T-cell (primary cell): ENCODE data around the gene CACNA1F. TPM values are rescaled to one million over a fixed set of nuclear protein-coding genes. Genes with fewer than 3 reads are reported as not detected.
A peak's percentile ranks its signal among the peaks of the same experiment; 100 is the strongest.

Experiments
- ATAC-seq, 4 experiments: fragments of 200-7000 bp in 3 of 4; fragments of 150-1000 bp in 1 of 4; cut with Tn5 transposase; replicated peaks in 1 of 4; 1 replicate in 3 of 4; 2 replicates in 1 of 4; pipeline ENCODE4 v1.10.0; 2021; ENCODE audit warnings: moderate library complexity in 3 of 4, mild to moderate bottlenecking in 2 of 4, moderate number of reproducible peaks in 1 of 4
- CTCF ChIA-PET, 2 donors: fragments of 300-600 bp; sonication (Branson Sonifier 250); formaldehyde crosslinking; loops; one replicate each; lab custom pipeline; 2022; ENCODE audit warnings: antibody characterized with exemption in 2 of 2; lab: Charles Lee
- POLR2A ChIA-PET, 2 donors: fragments of 300-600 bp; sonication (Branson Sonifier 250); formaldehyde crosslinking; loops; one replicate each; lab custom pipeline; 2022; ENCODE audit warnings: antibody characterized with exemption in 2 of 2; lab: Charles Lee
- DNase-seq, 35 experiments: peaks; one replicate each; pipeline versions ENCODE4 v3.0.0 to v3.0.0-alpha.2; 2013 to 2023
- H3K27ac ChIP-seq: one replicate; pipeline ENCODE4 v1.5.1; 2013; ENCODE audit warnings: low read length
- H3K27me3 ChIP-seq, 2 experiments: replicated peaks in 1 of 2; 1 replicate in 1 of 2; 2 replicates in 1 of 2; pipeline versions ENCODE4 v1.6.1 to v1.7.0; 2013; ENCODE audit warnings: low read length in 1 of 2, mixed read lengths in 1 of 2; ENCODE audit not compliant: control insufficient read depth in 2 of 2, insufficient read depth in 2 of 2; ENCODE audit errors: extremely low read depth in 1 of 2
- H3K36me3 ChIP-seq, 2 donors: 1 replicate in 1 of 2; 2 replicates in 1 of 2; pipeline versions ENCODE4 v1.6.1 to v1.7.0; 2013; ENCODE audit warnings: low read length in 1 of 2; ENCODE audit not compliant: control insufficient read depth in 2 of 2, insufficient read depth in 1 of 2; ENCODE audit errors: extremely low read depth in 1 of 2
- H3K4me1 ChIP-seq, 2 experiments: 1 replicate in 1 of 2; 2 replicates in 1 of 2; pipeline versions ENCODE4 v1.6.1 to v1.7.0; 2013; ENCODE audit warnings: low read length in 2 of 2, mixed read lengths in 1 of 2; ENCODE audit not compliant: insufficient read depth in 2 of 2, control insufficient read depth in 1 of 2; ENCODE audit errors: extremely low read depth in 1 of 2
- H3K4me3 ChIP-seq, 2 donors: 1 replicate in 1 of 2; 2 replicates in 1 of 2; pipeline versions ENCODE4 v1.5.1 to v1.7.0; 2013; ENCODE audit warnings: mild to moderate bottlenecking in 2 of 2, low read length in 1 of 2, moderate library complexity in 1 of 2; ENCODE audit not compliant: control insufficient read depth in 1 of 2; ENCODE audit errors: extremely low read depth in 1 of 2
- H3K9me3 ChIP-seq: 2 replicates; pipeline ENCODE4 v1.7.0; 2013
- H3K27ac Mint-ChIP-seq, 2 donors: one replicate each; pipeline ENCODE4 v1.8.0; 2020 to 2021; ENCODE audit warnings: mild to moderate bottlenecking in 2 of 2, mixed read lengths in 2 of 2
- H3K27me3 Mint-ChIP-seq, 2 donors: one replicate each; pipeline ENCODE4 v1.8.0; 2021 to 2022; ENCODE audit warnings: mixed read lengths in 2 of 2
- H3K36me3 Mint-ChIP-seq: one replicate; pipeline ENCODE4 v1.8.0; 2021; ENCODE audit warnings: mixed read lengths
- H3K4me1 Mint-ChIP-seq, 3 donors: one replicate each; pipeline ENCODE4 v1.8.0; 2020 to 2022; ENCODE audit warnings: mixed read lengths in 3 of 3, mild to moderate bottlenecking in 1 of 3
- H3K4me3 Mint-ChIP-seq, 3 donors: one replicate each; pipeline ENCODE4 v1.8.0; 2020 to 2022; ENCODE audit warnings: mild to moderate bottlenecking in 3 of 3, mixed read lengths in 3 of 3, moderate library complexity in 3 of 3
- H3K9me3 Mint-ChIP-seq, 3 donors: one replicate each; pipeline ENCODE4 v1.8.0; 2020 to 2022; ENCODE audit warnings: mixed read lengths in 3 of 3
- WGBS: methylation state at CpG from one replicate; pipeline ENCODE4 v1.1.5; 2013; ENCODE audit warnings: missing lambda C conversion rate; ENCODE audit not compliant: insufficient coverage; 5-methylcytosine and 5-hydroxymethylcytosine counted together
- total RNA-seq, 35 experiments: library from RNA in 6 of 35; stranded (reverse) in 6 of 35; fragments of 120-200 nt in 1 of 35; gene quantifications; one replicate each; pipeline versions ENCODE4 v1.2.1 to v1.2.4 and lab custom pipeline; 2013 to 2026

The CACNA1F gene
- total RNA-seq, 5 donors from 2014 or later (not counting 1 experiment from before 2014, with no cell fraction given): 1.4 to 1.9 (median 1.6) TPM

- H3K4me3 ChIP-seq: no peak overlapping the region
- DNase-seq (no peak), ATAC-seq (no peak)
- no peaks in the 10 kb centered on the region for H3K36me3 Mint-ChIP-seq
- H3K9me3 ChIP-seq: no peaks in the 10 kb centered on the region
- H3K27ac ChIP-seq: no peak overlapping the region
- H3K9me3 Mint-ChIP-seq: no peaks in the 10 kb centered on the region
- CTCF ChIA-PET: no interaction called here
- peaks cover 19 to 38% (median 28%) of the 10 kb centered on the region in 3 donors for H3K4me1 Mint-ChIP-seq
- no peaks in the 10 kb centered on the region for H3K27me3 ChIP-seq
- peak overlapping the region in 1 of 2 donors; percentile 65 for H3K27ac Mint-ChIP-seq
- no CpG with 5 or more reads among the region's 1 CpG for WGBS
- H3K4me1 ChIP-seq: peaks cover 0 to 26% of the 10 kb centered on the region in 2 experiments
- no peaks in the 10 kb centered on the region for H3K36me3 ChIP-seq
- H3K4me3 Mint-ChIP-seq: peak overlapping the region in 2 of 3 donors; percentile 47 to 59
- peaks cover 0 to 9% of the 10 kb centered on the region in 2 donors for H3K27me3 Mint-ChIP-seq
- POLR2A ChIA-PET: no interaction called here
These were observed 29.5 kb upstream of the CACNA1F start for GRCh38 chrX:49262603-49263002.

DNA sequence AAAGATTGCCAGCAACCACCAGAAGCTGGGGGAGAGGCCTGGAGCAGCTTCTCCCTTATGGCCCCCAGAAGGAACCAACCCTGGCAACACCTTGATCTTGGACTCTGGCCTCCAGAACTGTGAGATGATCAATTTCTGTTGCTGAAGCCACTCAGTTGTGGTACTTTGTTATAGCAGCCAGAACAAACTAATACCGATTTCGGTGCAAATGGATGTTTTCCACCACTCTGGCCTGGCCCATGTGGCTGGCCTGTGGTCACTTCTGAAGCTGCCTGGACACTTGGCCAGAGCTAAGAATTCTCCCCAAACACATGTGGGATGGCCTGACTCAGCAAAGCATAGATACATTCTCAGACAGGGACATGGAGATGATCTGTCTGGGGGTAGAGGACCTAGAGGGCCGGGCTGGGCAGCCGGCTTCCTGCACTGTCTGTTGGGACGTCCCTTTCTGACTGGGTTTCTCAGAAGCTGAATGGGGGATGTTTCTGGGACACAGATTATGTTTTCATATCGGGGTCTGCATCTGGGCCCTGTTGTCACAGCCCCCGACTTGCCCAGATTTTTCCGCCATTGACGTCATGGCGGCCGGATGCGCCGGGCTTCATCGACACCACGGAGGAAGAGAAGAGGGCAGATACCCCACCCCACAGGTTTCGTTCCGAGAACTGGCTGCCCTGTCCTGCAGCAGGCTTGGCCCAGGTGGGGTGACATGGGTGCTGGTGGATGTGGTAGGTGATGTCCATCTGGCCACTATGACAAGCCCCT lies 27.3 kb upstream of the CACNA1F start:
- ChIA-PET CTCF (no interaction called here), POLR2A (no interaction called here)
- Histone ChIP-seq H3K4me1 (peaks cover 0 to 36% of the 10 kb centered on the region in 2 experiments), H3K9me3 (no peaks in the 10 kb centered on the region), H3K27ac (no peak overlapping the region), H3K36me3 (no peaks in the 10 kb centered on the region), H3K27me3 (no peaks in the 10 kb centered on the region), H3K4me3 (no peak overlapping the region)
- H3K27ac Mint-ChIP-seq: peak overlapping the region; percentile 71 to 73
- H3K27me3 Mint-ChIP-seq: peaks cover 0 to 9% of the 10 kb centered on the region in 2 donors
- H3K4me1 Mint-ChIP-seq: peaks cover 23 to 46% (median 38%) of the 10 kb centered on the region in 3 donors
- WGBS: 100% methylated on average over 2 of the region's 17 CpGs
- no peaks in the 10 kb centered on the region for H3K36me3 Mint-ChIP-seq
- ATAC-seq (peak in 1 of 4 experiments; percentile 8), DNase-seq (no peak)
- H3K9me3 Mint-ChIP-seq: no peaks in the 10 kb centered on the region
- peak overlapping the region; percentile 23 to 37 (median 25) for H3K4me3 Mint-ChIP-seq

- Mint-ChIP-seq H3K9me3 (no peaks in the 10 kb centered on the region), H3K4me1 (peaks cover 22 to 38% (median 37%) of the 10 kb centered on the region in 3 donors), H3K36me3 (no peaks in the 10 kb centered on the region), H3K27ac (peak overlapping the region; percentile 67 to 71), H3K27me3 (peaks cover 0 to 5% of the 10 kb centered on the region in 2 donors), H3K4me3 (peak overlapping the region in 2 of 3 donors; percentile 23 to 50)
- ATAC-seq (no peak), DNase-seq (no peak)
- Histone ChIP-seq H3K36me3 (no peaks in the 10 kb centered on the region), H3K4me3 (no peak overlapping the region), H3K27ac (no peak overlapping the region), H3K9me3 (no peaks in the 10 kb centered on the region), H3K4me1 (peaks cover 0 to 31% of the 10 kb centered on the region in 2 experiments), H3K27me3 (no peaks in the 10 kb centered on the region)
- ChIA-PET CTCF (no interaction called here), POLR2A (no interaction called here)
- 100% methylated on average over 1 of the region's 5 CpGs for WGBS
These were observed 25.6 kb upstream of the CACNA1F start for GRCh38 chrX:49258749-49259124.

DNA sequence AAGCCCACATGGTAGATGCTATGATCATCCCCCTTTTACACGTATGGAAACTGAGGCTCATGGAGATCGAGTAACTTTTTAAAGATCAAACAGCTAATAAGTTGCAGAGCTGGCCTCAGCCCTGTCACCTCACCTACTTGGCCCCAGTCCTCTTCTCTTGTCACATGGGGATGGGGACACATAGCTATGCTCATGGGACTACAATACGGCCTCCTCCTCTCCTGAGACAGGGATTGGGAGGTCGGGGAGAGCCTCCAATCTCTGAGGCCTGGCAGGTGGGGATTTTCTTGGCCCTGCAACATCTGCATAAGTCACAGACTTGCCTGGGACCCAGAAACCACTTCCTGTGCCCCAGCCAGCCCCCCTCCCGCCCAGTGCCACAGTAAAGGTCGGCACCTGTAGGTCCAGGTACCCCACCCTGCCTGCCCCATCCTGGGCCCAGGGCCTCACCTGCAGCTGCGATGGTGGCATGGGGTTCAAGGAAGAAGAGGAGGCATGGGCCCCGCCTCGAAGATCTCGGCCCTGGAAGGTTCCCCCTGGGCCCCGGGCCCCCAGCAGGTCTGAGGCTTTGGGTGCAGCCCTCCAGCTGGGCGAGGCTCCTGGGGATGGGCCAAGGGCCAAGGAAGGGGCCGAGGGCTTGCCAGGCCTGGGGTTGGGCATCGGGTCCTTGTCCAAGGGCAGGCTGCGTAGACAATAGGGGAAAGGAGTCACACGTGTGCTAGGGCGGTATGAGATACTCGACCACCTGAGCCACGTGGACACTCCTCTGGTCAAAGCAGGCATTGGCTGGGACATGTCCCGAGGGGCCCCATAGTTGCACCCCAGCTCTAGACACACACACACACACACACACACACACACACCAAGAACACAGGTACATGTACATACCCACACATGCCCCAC lies 25.0 kb upstream of the CACNA1F start:
- no peaks in the 10 kb centered on the region for H3K9me3 ChIP-seq
- H3K36me3 ChIP-seq: no peaks in the 10 kb centered on the region
- Mint-ChIP-seq H3K27ac (peak overlapping the region; percentile 84 to 87), H3K27me3 (peaks cover 0 to 5% of the 10 kb centered on the region in 2 donors), H3K4me3 (peak overlapping the region in 1 of 3 donors; percentile 57), H3K9me3 (no peaks in the 10 kb centered on the region), H3K4me1 (peaks cover 22 to 38% (median 37%) of the 10 kb centered on the region in 3 donors), H3K36me3 (no peaks in the 10 kb centered on the region)
- ChIA-PET POLR2A (no interaction called here), CTCF (no interaction called here)
- 47% methylated on average over 6 of the region's 20 CpGs for WGBS
- peak overlapping the region; percentile 47 for H3K27ac ChIP-seq
- no peaks in the 10 kb centered on the region for H3K27me3 ChIP-seq
- DNase-seq (peak in 13 of 35 experiments; percentile 2 to 43 (median 18)), ATAC-seq (peak; percentile 31 to 74 (median 67))
- H3K4me1 ChIP-seq: peaks cover 0 to 31% of the 10 kb centered on the region in 2 experiments
- no peak overlapping the region for H3K4me3 ChIP-seq

DNA sequence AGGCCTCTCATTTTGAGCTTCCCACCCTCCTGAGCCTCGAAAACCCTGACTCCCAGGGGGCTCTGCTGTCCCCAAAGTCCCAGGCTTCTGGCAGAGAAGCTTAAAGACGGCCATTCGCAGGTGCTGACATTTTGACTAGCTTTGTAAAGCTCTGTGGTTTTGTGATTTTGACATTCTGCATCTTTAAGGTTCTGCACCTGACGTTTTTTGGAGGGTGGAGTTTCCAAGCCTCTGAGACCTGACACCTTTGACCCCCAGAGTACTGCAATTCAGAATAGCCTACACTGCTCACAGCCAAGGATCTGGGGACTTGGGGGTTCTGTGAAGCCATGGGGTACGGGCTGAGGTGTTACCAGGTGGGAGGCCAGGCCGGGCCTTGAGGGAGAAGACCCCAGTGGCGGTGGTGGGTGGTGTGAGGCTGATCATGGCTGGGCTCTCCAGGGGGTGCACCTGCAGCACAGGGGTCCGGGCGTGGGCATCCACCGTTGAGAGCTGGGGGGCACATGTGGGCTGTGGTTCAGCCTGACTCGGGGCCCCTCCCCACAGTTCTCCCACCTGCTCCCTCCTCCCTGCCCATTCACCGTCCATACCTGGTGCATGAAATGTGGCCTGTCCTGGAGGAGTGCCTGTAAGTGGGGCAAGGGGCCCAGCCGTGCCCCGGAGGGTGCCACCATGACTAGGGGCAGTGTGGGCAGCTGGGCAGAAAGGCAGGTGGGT lies 24.1 kb upstream of the CACNA1F start:
- peak overlapping the region; percentile 47 for H3K27ac ChIP-seq
- Mint-ChIP-seq H3K27me3 (peaks cover 0 to 7% of the 10 kb centered on the region in 2 donors), H3K4me3 (peak overlapping the region in 1 of 3 donors; percentile 57), H3K27ac (peak overlapping the region; percentile 84 to 87), H3K4me1 (peaks cover 22 to 38% (median 37%) of the 10 kb centered on the region in 3 donors), H3K9me3 (no peaks in the 10 kb centered on the region), H3K36me3 (peaks cover 5% of the 10 kb centered on the region)
- H3K27me3 ChIP-seq: no peaks in the 10 kb centered on the region
- 30% methylated on average over 2 of the region's 14 CpGs for WGBS
- H3K9me3 ChIP-seq: no peaks in the 10 kb centered on the region
- ATAC-seq (peak in 1 of 4 experiments; percentile 38), DNase-seq (no peak)
- ChIA-PET POLR2A (interaction anchor here in 1 of 2 donors (0.7 kb wide), 1 partner anchor 542 kb away, joined by 4 read pairs; no protein-coding TSS in a partner anchor), CTCF (no interaction called here)
- H3K36me3 ChIP-seq: no peaks in the 10 kb centered on the region
- H3K4me3 ChIP-seq: no peak overlapping the region
- H3K4me1 ChIP-seq: peaks cover 0 to 31% of the 10 kb centered on the region in 2 experiments
